CD4-positive, CD25-positive, alpha-beta regulatory T cell (primary cell): Measurements from ENCODE around the gene LUZP2. TPM values are rescaled to one million over a fixed set of nuclear protein-coding genes. Genes with fewer than 3 reads are reported as not detected.

Experiments
- ATAC-seq, 2 donors: fragments of 150-1000 bp; cut with Tn5 transposase; one replicate each; pipeline ENCODE4 v1.10.0; 2021; ENCODE audit warnings: low read depth in 2 of 2, moderate number of reproducible peaks in 2 of 2, moderate library complexity in 1 of 2
- DNase-seq, 3 donors: peaks; one replicate each; pipeline versions ENCODE4 v3.0.0 to v3.0.0-alpha.2; 2012 to 2022; ENCODE audit warnings: mixed read lengths in 1 of 3
- H3K27ac ChIP-seq: one replicate; pipeline ENCODE4 v1.7.0; 2013; ENCODE audit warnings: mild to moderate bottlenecking, low read length; ENCODE audit not compliant: insufficient read depth, poor library complexity, severe bottlenecking
- H3K27me3 ChIP-seq: one replicate; pipeline ENCODE4 v1.7.0; 2013; ENCODE audit warnings: low read length; ENCODE audit not compliant: control insufficient read depth, insufficient read depth
- H3K36me3 ChIP-seq: one replicate; pipeline ENCODE4 v1.7.0; 2013; ENCODE audit warnings: mild to moderate bottlenecking, low read length, moderate library complexity; ENCODE audit not compliant: control insufficient read depth, insufficient read depth
- H3K4me1 ChIP-seq: 2 replicates; pipeline ENCODE4 v1.7.0; 2013; ENCODE audit warnings: mild to moderate bottlenecking, low read length; ENCODE audit not compliant: insufficient read depth, control insufficient read depth, poor library complexity, severe bottlenecking
- H3K4me3 ChIP-seq: one replicate; pipeline ENCODE4 v1.7.0; 2013; ENCODE audit warnings: low read depth, mild to moderate bottlenecking, low read length, moderate library complexity
- H3K9me3 ChIP-seq, 2 experiments: 1 replicate in 1 of 2; 2 replicates in 1 of 2; pipeline ENCODE4 v1.7.0; 2013; ENCODE audit warnings: low read length in 2 of 2, mild to moderate bottlenecking in 1 of 2, moderate library complexity in 1 of 2; ENCODE audit not compliant: control insufficient read depth in 2 of 2
- H3K27ac Mint-ChIP-seq, 3 donors: one replicate each; pipeline ENCODE4 v1.8.0; 2020 to 2022; ENCODE audit warnings: mild to moderate bottlenecking in 3 of 3, mixed read lengths in 3 of 3, moderate library complexity in 2 of 3
- H3K27me3 Mint-ChIP-seq: one replicate; pipeline ENCODE4 v1.8.0; 2022; ENCODE audit warnings: mild to moderate bottlenecking, mixed read lengths
- H3K36me3 Mint-ChIP-seq: one replicate; pipeline ENCODE4 v1.8.0; 2020; ENCODE audit warnings: mixed read lengths
- H3K4me1 Mint-ChIP-seq, 4 donors: one replicate each; pipeline ENCODE4 v1.8.0; 2020 to 2022; ENCODE audit warnings: mixed read lengths in 4 of 4, mild to moderate bottlenecking in 1 of 4
- H3K4me3 Mint-ChIP-seq, 4 donors: one replicate each; pipeline ENCODE4 v1.8.0; 2020 to 2022; ENCODE audit warnings: mild to moderate bottlenecking in 4 of 4, mixed read lengths in 4 of 4, moderate library complexity in 3 of 4
- H3K9me3 Mint-ChIP-seq, 7 donors: one replicate each; pipeline ENCODE4 v1.8.0; 2020 to 2022; ENCODE audit warnings: mixed read lengths in 7 of 7, mild to moderate bottlenecking in 3 of 7, moderate library complexity in 2 of 7
- polyA plus RNA-seq, 4 donors: library from polyadenylated mRNA; unstranded; fragments of 300-500 nt; fragmentation: Illumina TruSeq; gene quantifications; one replicate each; pipeline ENCODE4 v1.2.3, GENCODE V29; 2021
- total RNA-seq: library from RNA; stranded (reverse); gene quantifications from one replicate; pipeline ENCODE4 v1.2.3, GENCODE V29; 2022

LUZP2 gene
- total and polyA plus RNA-seq, 5 donors from 2014 or later = not detected

- H3K4me3 ChIP-seq = no peak overlapping the region
- ATAC-seq = no peak
- H3K27me3 ChIP-seq = no peaks in the 10 kb centered on the region
- Mint-ChIP-seq H3K36me3 (no peaks in the 10 kb centered on the region), H3K27ac (no peak overlapping the region), H3K9me3 (peaks cover 0 to 8% (median 6%) of the 10 kb centered on the region in 7 donors), H3K27me3 (no peaks in the 10 kb centered on the region), H3K4me1 (no peaks in the 10 kb centered on the region), H3K4me3 (no peak overlapping the region)
- no peaks in the 10 kb centered on the region for H3K36me3 ChIP-seq
- no peak overlapping the region for H3K27ac ChIP-seq
- peaks cover 3 to 4% of the 10 kb centered on the region in 2 experiments for H3K9me3 ChIP-seq
- H3K4me1 ChIP-seq = no peaks in the 10 kb centered on the region
- no peak for DNase-seq
These were observed 492 bp upstream of the LUZP2 start for GRCh38 chr11:24496386-24496735.

GRCh38 chr11:24497831-24498230, 978 bp downstream of the LUZP2 start:
- DNase-seq (no peak), ATAC-seq (no peak)
- Mint-ChIP-seq H3K27ac (no peak overlapping the region), H3K9me3 (peaks cover 0 to 8% (median 7%) of the 10 kb centered on the region in 7 donors), H3K4me1 (no peaks in the 10 kb centered on the region), H3K4me3 (no peak overlapping the region), H3K27me3 (no peaks in the 10 kb centered on the region), H3K36me3 (no peaks in the 10 kb centered on the region)
- Histone ChIP-seq H3K36me3 (no peaks in the 10 kb centered on the region), H3K9me3 (peaks cover 3 to 4% of the 10 kb centered on the region in 2 experiments), H3K4me1 (no peaks in the 10 kb centered on the region), H3K27ac (no peak overlapping the region), H3K4me3 (no peak overlapping the region), H3K27me3 (no peaks in the 10 kb centered on the region)

- no peaks in the 10 kb centered on the region for H3K27me3 Mint-ChIP-seq
- H3K9me3 Mint-ChIP-seq = peaks cover 0 to 15% (median 4%) of the 10 kb centered on the region in 7 donors
- H3K4me3 Mint-ChIP-seq = no peak overlapping the region
These were observed 5.6 kb downstream of the LUZP2 start for GRCh38 chr11:24502425-24502824.

GRCh38 chr11:24509114-24509513, 12.3 kb downstream of the LUZP2 start:
- ATAC-seq (no peak), DNase-seq (no peak)
- no peaks in the 10 kb centered on the region for H3K36me3 ChIP-seq
- Mint-ChIP-seq H3K27ac (no peak overlapping the region), H3K9me3 (peaks cover 1 to 17% (median 7%) of the 10 kb centered on the region in 7 donors), H3K4me3 (no peak overlapping the region), H3K27me3 (no peaks in the 10 kb centered on the region), H3K4me1 (no peaks in the 10 kb centered on the region), H3K36me3 (no peaks in the 10 kb centered on the region)
- H3K27ac ChIP-seq = no peak overlapping the region
- H3K4me1 ChIP-seq = no peaks in the 10 kb centered on the region
- H3K9me3 ChIP-seq = no peaks in the 10 kb centered on the region
- H3K4me3 ChIP-seq = no peak overlapping the region
- no peaks in the 10 kb centered on the region for H3K27me3 ChIP-seq

More at GRCh38 chr11:24502425-24502824, 5.6 kb downstream of the LUZP2 start:
- H3K36me3 Mint-ChIP-seq = no peaks in the 10 kb centered on the region
- Histone ChIP-seq H3K27ac (no peak overlapping the region), H3K4me1 (no peaks in the 10 kb centered on the region), H3K9me3 (peaks cover 0 to 4% of the 10 kb centered on the region in 2 experiments), H3K27me3 (no peaks in the 10 kb centered on the region), H3K36me3 (no peaks in the 10 kb centered on the region), H3K4me3 (no peak overlapping the region)
- DNase-seq (no peak), ATAC-seq (no peak)
- peak overlapping the region in 1 of 3 donors; percentile 52 for H3K27ac Mint-ChIP-seq
- no peaks in the 10 kb centered on the region for H3K4me1 Mint-ChIP-seq

- Mint-ChIP-seq H3K4me3 (no peak overlapping the region), H3K27ac (no peak overlapping the region), H3K4me1 (no peaks in the 10 kb centered on the region), H3K27me3 (no peaks in the 10 kb centered on the region), H3K36me3 (no peaks in the 10 kb centered on the region), H3K9me3 (peaks cover 0 to 25% (median 6%) of the 10 kb centered on the region in 7 donors)
- Histone ChIP-seq H3K27me3 (no peaks in the 10 kb centered on the region), H3K36me3 (no peaks in the 10 kb centered on the region), H3K27ac (no peak overlapping the region), H3K9me3 (no peaks in the 10 kb centered on the region), H3K4me3 (no peak overlapping the region), H3K4me1 (no peaks in the 10 kb centered on the region)
- no peak for ATAC-seq
- DNase-seq = no peak
These were observed 14.7 kb downstream of the LUZP2 start for GRCh38 chr11:24511511-24511910.

- Histone ChIP-seq H3K4me1 (no peaks in the 10 kb centered on the region), H3K9me3 (no peaks in the 10 kb centered on the region), H3K36me3 (no peaks in the 10 kb centered on the region), H3K27ac (no peak overlapping the region), H3K4me3 (no peak overlapping the region), H3K27me3 (no peaks in the 10 kb centered on the region)
- peaks cover 0 to 26% (median 6%) of the 10 kb centered on the region in 7 donors for H3K9me3 Mint-ChIP-seq
- no peaks in the 10 kb centered on the region for H3K4me1 Mint-ChIP-seq
- no peaks in the 10 kb centered on the region for H3K27me3 Mint-ChIP-seq
- H3K4me3 Mint-ChIP-seq = no peak overlapping the region
- H3K36me3 Mint-ChIP-seq = no peaks in the 10 kb centered on the region
- no peak for DNase-seq
- ATAC-seq = no peak
- no peak overlapping the region for H3K27ac Mint-ChIP-seq
These were observed 16.8 kb downstream of the LUZP2 start for GRCh38 chr11:24513479-24514218.

GRCh38 chr11:24514219-24514594, 17.4 kb downstream of the LUZP2 start:
- Mint-ChIP-seq H3K4me1 (no peaks in the 10 kb centered on the region), H3K4me3 (no peak overlapping the region), H3K9me3 (peaks cover 0 to 26% (median 6%) of the 10 kb centered on the region in 7 donors), H3K27ac (no peak overlapping the region), H3K36me3 (no peaks in the 10 kb centered on the region), H3K27me3 (no peaks in the 10 kb centered on the region)
- H3K4me1 ChIP-seq = no peaks in the 10 kb centered on the region
- H3K9me3 ChIP-seq = no peaks in the 10 kb centered on the region
- H3K4me3 ChIP-seq = no peak overlapping the region
- H3K27me3 ChIP-seq = no peaks in the 10 kb centered on the region
- no peak for ATAC-seq
- DNase-seq = no peak
- H3K27ac ChIP-seq = no peak overlapping the region
- H3K36me3 ChIP-seq = no peaks in the 10 kb centered on the region

GRCh38 chr11:24515632-24516031, 18.8 kb downstream of the LUZP2 start:
- no peak overlapping the region for H3K27ac Mint-ChIP-seq
- peaks cover 5 to 19% (median 9%) of the 10 kb centered on the region in 7 donors for H3K9me3 Mint-ChIP-seq
- no peaks in the 10 kb centered on the region for H3K36me3 ChIP-seq
- H3K27me3 Mint-ChIP-seq = no peaks in the 10 kb centered on the region
- no peaks in the 10 kb centered on the region for H3K27me3 ChIP-seq
- no peaks in the 10 kb centered on the region for H3K4me1 ChIP-seq
- no peak overlapping the region for H3K4me3 Mint-ChIP-seq
- H3K36me3 Mint-ChIP-seq = no peaks in the 10 kb centered on the region
- H3K9me3 ChIP-seq = no peaks in the 10 kb centered on the region
- no peak for ATAC-seq
- H3K27ac ChIP-seq = no peak overlapping the region
- no peak for DNase-seq
- H3K4me3 ChIP-seq = no peak overlapping the region
- no peaks in the 10 kb centered on the region for H3K4me1 Mint-ChIP-seq
